Mucosa of stomach (tissue), 1 donor: ENCODE data around the gene S1PR4.

ENCODE experiments used
- H3K27me3 ChIP-seq: one replicate; pipeline ENCODE4 v1.7.0; 2013; ENCODE audit warnings: mild to moderate bottlenecking, low read length; ENCODE audit not compliant: control insufficient read depth, insufficient read depth
- H3K36me3 ChIP-seq: one replicate; pipeline ENCODE4 v1.7.0; 2013; ENCODE audit warnings: low read length; ENCODE audit not compliant: control insufficient read depth, insufficient read depth
- H3K4me1 ChIP-seq: one replicate; pipeline ENCODE4 v1.7.0; 2013; ENCODE audit warnings: mild to moderate bottlenecking, low read length; ENCODE audit not compliant: control insufficient read depth, insufficient read depth
- H3K4me3 ChIP-seq: one replicate; pipeline ENCODE4 v1.7.0; 2013; ENCODE audit warnings: low read length
- H3K9ac ChIP-seq: one replicate; pipeline ENCODE4 v1.7.0; 2013; ENCODE audit warnings: mild to moderate bottlenecking, low read length, moderate library complexity
- H3K9me3 ChIP-seq: one replicate; pipeline ENCODE4 v1.7.0; 2013; ENCODE audit warnings: mild to moderate bottlenecking, low read length, moderate library complexity; ENCODE audit not compliant: control insufficient read depth
- donor health status: Pancreatic carcinoma.

The S1PR4 gene

GRCh38 chr19:3178377-3178972, at the start of gene S1PR4:
S1PR4 (plus strand) TSS chr19:3178769; CDS start chr19:3178793, 24 bp downstream.
- peak within 1 kb of the TSS; percentile 28 for H3K9ac ChIP-seq
- H3K36me3 ChIP-seq, result no peaks in the 10 kb centered on the region
- peaks cover 20% of the 10 kb centered on the region for H3K4me1 ChIP-seq
- no peak within 1 kb of the TSS for H3K4me3 ChIP-seq
- no peaks in the 10 kb centered on the region for H3K9me3 ChIP-seq
- no peaks in the 10 kb centered on the region for H3K27me3 ChIP-seq

GRCh38 chr19:3129112-3129511, 49.5 kb upstream of the S1PR4 start:
- Histone ChIP-seq H3K4me1 (peaks cover 4% of the 10 kb centered on the region), H3K9me3 (no peaks in the 10 kb centered on the region), H3K27me3 (no peaks in the 10 kb centered on the region)

GRCh38 chr19:3131168-3131567, 47.4 kb upstream of the S1PR4 start:
- H3K36me3 ChIP-seq, result no peaks in the 10 kb centered on the region
- H3K4me3 ChIP-seq, result no peak overlapping the region
- no peak overlapping the region for H3K9ac ChIP-seq
- peaks cover 5% of the 10 kb centered on the region for H3K4me1 ChIP-seq
- no peaks in the 10 kb centered on the region for H3K27me3 ChIP-seq
- no peaks in the 10 kb centered on the region for H3K9me3 ChIP-seq

More at GRCh38 chr19:3129112-3129511, 49.5 kb upstream of the S1PR4 start:
- H3K36me3 ChIP-seq, result no peaks in the 10 kb centered on the region
- H3K9ac ChIP-seq, result no peak overlapping the region
- H3K4me3 ChIP-seq, result no peak overlapping the region

GRCh38 chr19:3132971-3133792, 45.4 kb upstream of the S1PR4 start:
- H3K9ac ChIP-seq, result peak overlapping the region; percentile 9
- no peak overlapping the region for H3K4me3 ChIP-seq

GRCh38 chr19:3133793-3134116, 44.8 kb upstream of the S1PR4 start:
- Histone ChIP-seq H3K9me3 (no peaks in the 10 kb centered on the region), H3K36me3 (no peaks in the 10 kb centered on the region), H3K9ac (no peak overlapping the region), H3K4me1 (peaks cover 15% of the 10 kb centered on the region), H3K4me3 (no peak overlapping the region), H3K27me3 (no peaks in the 10 kb centered on the region)

More at GRCh38 chr19:3132971-3133792, 45.4 kb upstream of the S1PR4 start:
- Histone ChIP-seq H3K36me3 (no peaks in the 10 kb centered on the region), H3K27me3 (no peaks in the 10 kb centered on the region), H3K9me3 (no peaks in the 10 kb centered on the region), H3K4me1 (peaks cover 15% of the 10 kb centered on the region)

GRCh38 chr19:3135961-3136683, 42.4 kb upstream of the S1PR4 start, which contains the start of gene GNA15:
GNA15 (plus strand) TSS chr19:3136033; CDS start chr19:3136451, 418 bp downstream.
- no peaks in the 10 kb centered on the region for H3K9me3 ChIP-seq
- H3K9ac ChIP-seq, result peak within 1 kb of the TSS; percentile 84
- H3K27me3 ChIP-seq, result no peaks in the 10 kb centered on the region
- peaks cover 15% of the 10 kb centered on the region for H3K4me1 ChIP-seq
- H3K4me3 ChIP-seq, result peak within 1 kb of the TSS; percentile 41
- no peaks in the 10 kb centered on the region for H3K36me3 ChIP-seq

GRCh38 chr19:3136684-3137055, 41.9 kb upstream of the S1PR4 start:
- Histone ChIP-seq H3K4me3 (peak overlapping the region; percentile 41), H3K9ac (peak overlapping the region; percentile 84), H3K36me3 (no peaks in the 10 kb centered on the region), H3K27me3 (no peaks in the 10 kb centered on the region), H3K4me1 (peaks cover 19% of the 10 kb centered on the region), H3K9me3 (no peaks in the 10 kb centered on the region)

- no peaks in the 10 kb centered on the region for H3K36me3 ChIP-seq
- H3K27me3 ChIP-seq, result no peaks in the 10 kb centered on the region
- no peaks in the 10 kb centered on the region for H3K9me3 ChIP-seq
- H3K4me1 ChIP-seq, result peaks cover 23% of the 10 kb centered on the region
- H3K9ac ChIP-seq, result peak overlapping the region; percentile 84
- no peak overlapping the region for H3K4me3 ChIP-seq
These were observed 41.5 kb upstream of the S1PR4 start for GRCh38 chr19:3137119-3137518.

- Histone ChIP-seq H3K4me3 (no peak overlapping the region), H3K4me1 (peaks cover 27% of the 10 kb centered on the region)
These were observed 40.3 kb upstream of the S1PR4 start for GRCh38 chr19:3138268-3138667.

GRCh38 chr19:3140667-3141038, 37.9 kb upstream of the S1PR4 start:
- no peaks in the 10 kb centered on the region for H3K36me3 ChIP-seq
- H3K9ac ChIP-seq, result no peak overlapping the region
- no peaks in the 10 kb centered on the region for H3K9me3 ChIP-seq
- no peak overlapping the region for H3K4me3 ChIP-seq
- H3K4me1 ChIP-seq, result peaks cover 24% of the 10 kb centered on the region
- H3K27me3 ChIP-seq, result no peaks in the 10 kb centered on the region

More at GRCh38 chr19:3138268-3138667, 40.3 kb upstream of the S1PR4 start:
- no peaks in the 10 kb centered on the region for H3K36me3 ChIP-seq
- H3K9me3 ChIP-seq, result no peaks in the 10 kb centered on the region
- no peaks in the 10 kb centered on the region for H3K27me3 ChIP-seq
- H3K9ac ChIP-seq, result no peak overlapping the region

- no peaks in the 10 kb centered on the region for H3K9me3 ChIP-seq
- H3K27me3 ChIP-seq, result no peaks in the 10 kb centered on the region
- H3K4me1 ChIP-seq, result peaks cover 12% of the 10 kb centered on the region
- no peak overlapping the region for H3K9ac ChIP-seq
- no peaks in the 10 kb centered on the region for H3K36me3 ChIP-seq
- H3K4me3 ChIP-seq, result no peak overlapping the region
These were observed 36.3 kb upstream of the S1PR4 start for GRCh38 chr19:3142292-3142670.

- Histone ChIP-seq H3K27me3 (no peaks in the 10 kb centered on the region), H3K9ac (no peak overlapping the region), H3K4me1 (peaks cover 12% of the 10 kb centered on the region), H3K36me3 (no peaks in the 10 kb centered on the region), H3K4me3 (no peak overlapping the region), H3K9me3 (no peaks in the 10 kb centered on the region)
These were observed 35.7 kb upstream of the S1PR4 start for GRCh38 chr19:3142781-3143337.
